ENCODE data around the gene MYO1B.

- TF ChIP-seq, protein P1, sequence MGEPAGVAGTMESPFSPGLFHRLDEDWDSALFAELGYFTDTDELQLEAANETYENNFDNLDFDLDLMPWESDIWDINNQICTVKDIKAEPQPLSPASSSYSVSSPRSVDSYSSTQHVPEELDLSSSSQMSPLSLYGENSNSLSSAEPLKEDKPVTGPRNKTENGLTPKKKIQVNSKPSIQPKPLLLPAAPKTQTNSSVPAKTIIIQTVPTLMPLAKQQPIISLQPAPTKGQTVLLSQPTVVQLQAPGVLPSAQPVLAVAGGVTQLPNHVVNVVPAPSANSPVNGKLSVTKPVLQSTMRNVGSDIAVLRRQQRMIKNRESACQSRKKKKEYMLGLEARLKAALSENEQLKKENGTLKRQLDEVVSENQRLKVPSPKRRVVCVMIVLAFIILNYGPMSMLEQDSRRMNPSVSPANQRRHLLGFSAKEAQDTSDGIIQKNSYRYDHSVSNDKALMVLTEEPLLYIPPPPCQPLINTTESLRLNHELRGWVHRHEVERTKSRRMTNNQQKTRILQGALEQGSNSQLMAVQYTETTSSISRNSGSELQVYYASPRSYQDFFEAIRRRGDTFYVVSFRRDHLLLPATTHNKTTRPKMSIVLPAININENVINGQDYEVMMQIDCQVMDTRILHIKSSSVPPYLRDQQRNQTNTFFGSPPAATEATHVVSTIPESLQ (CRISPR knock-in tag; IDR thresholded peaks at IDR 0.05): no peak
- no peak for TF ChIP-seq NR2C2 (CRISPR knock-in tag; IDR thresholded peaks at IDR 0.05)
Observed at GRCh38 chr2:191451116-191451515, 205.9 kb downstream of the MYO1B start.
